GM19043 (cell line): Measurements from ENCODE around the gene UPP1.

Source experiments
- ATAC-seq: cut with Tn5 transposase; IDR thresholded peaks from one replicate; pipeline ENCODE4 v1.9.1; 2021; ENCODE audit warnings: low read depth; ENCODE audit not compliant: unreplicated experiment

The UPP1 gene

DNA sequence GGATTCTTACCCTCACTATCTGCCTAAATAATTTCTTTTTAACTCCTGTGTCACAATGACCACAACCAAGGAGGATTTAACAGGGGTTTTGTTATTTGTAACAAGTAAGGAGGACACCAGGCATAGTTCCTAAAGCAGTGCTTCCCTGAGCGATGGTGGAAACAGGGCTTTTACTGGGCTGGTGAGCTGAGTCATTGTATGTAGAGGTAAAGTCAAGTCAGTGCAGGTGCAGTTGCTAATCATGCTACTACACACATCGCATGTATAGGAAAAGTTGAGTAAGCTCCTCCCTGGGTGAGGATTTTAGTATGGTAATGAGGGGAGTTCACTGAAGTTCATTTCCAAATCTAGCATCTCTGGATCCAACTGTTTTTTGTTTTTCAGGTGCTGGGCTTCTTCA lies 59.2 kb downstream of the UPP1 start:
- ATAC-seq = no peak

DNA sequence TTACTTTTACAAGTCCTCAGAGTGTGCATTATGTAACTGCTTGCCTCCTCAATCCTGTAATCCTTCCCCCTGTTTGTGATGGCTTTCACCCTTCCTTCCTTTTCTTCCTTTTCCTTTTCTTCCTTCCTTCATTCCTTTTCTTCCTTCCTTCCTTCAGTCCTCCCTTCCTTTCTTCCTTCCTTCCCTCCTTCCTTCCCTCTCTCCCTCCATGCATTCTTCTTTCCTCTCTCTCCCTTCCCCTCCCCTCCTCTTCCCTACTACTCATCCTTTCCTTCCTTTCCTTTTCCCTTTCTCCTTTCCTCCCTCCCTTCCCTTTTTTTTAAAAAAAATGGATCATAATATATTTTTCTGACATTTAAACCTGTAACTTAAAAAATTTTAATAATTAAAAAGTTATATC lies 60.0 kb downstream of the UPP1 start:
- ATAC-seq = no peak

DNA sequence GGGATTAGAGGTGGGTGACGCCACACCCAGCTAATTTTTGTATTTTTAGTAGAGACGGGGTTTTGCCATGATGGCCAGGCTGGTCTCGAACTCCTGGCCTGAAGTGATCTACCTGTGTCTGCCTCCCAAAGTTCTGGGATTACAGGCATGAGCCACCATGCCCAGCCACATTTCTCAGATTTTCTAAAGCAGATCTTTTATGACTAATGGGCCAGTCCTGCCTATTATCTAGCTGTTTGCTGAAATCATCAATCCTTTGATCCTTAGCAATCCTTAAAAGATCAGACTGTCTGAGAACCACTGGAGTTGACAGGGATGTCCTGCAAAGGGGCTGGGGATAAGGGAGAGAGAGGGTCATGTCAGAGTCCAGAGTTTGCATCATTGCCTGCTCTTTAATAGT lies 61.0 kb downstream of the UPP1 start:
- no peak for ATAC-seq

DNA sequence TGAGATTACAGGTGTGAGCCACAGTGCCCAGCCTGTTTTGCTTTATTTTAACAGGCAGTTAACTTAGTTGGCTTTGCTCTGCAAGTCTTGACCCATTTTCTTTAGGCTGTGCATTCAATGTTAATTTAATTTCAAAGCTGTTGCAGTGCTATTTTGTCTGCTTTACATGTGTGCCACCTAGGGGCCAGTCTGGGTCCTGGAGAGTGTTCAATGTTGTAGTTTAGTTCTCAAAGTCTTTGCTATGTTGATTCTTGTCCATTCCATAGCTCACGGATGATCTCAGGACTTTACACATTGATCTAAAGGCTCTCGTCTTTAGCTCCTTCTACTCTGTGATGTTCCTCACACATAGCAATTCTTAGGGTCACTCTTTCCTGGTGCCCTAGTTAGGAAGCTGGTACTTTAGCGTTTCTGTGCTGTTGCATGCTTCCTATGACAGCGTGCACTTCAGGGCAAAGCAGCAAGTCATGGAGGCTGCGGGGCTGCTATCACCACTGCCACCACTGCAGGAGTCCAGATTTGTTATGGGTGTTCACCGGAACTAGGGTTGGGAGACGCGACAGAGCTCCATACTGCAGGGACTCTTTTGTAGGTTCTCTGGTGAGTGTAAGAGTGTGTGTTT lies 65.8 kb downstream of the UPP1 start:
- no peak for ATAC-seq
